HepG2 (cell line): ENCODE results near the gene CDH13. TPM values are rescaled to one million over a fixed set of nuclear protein-coding genes. Genes with fewer than 3 reads are reported as not detected.

ENCODE experiments used
- ATAC-seq: fragments of 200-7000 bp; cut with Tn5 transposase; 3 replicates; pipeline ENCODE4 v1.9.1; 2020; ENCODE audit warnings: mild to moderate bottlenecking, moderate library complexity
- BruUV-seq: library from RNA; stranded (reverse); fragments of 400-500 nt; replicated peaks from 2 replicates; lab custom pipeline; 2021; lab: Mats Ljungman, UMichigan
- CTCF ChIA-PET: fragments of 300-600 bp; formaldehyde crosslinking; extraction: SDS; loops from one replicate; lab custom pipeline; 2021; ENCODE audit warnings: low total read pairs, inconsistent platforms, low intra/inter-chr PET ratio; lab: Yijun Ruan, JAX
- POLR2A ChIA-PET: fragments of 350-600 bp; sonication (Branson Sonifier 250); formaldehyde crosslinking; loops from one replicate; lab custom pipeline; 2020; ENCODE audit warnings: antibody characterized with exemption, inconsistent platforms; lab: Yijun Ruan, JAX
- DNase-seq: peaks from one replicate; pipeline ENCODE4 v3.0.0-alpha.2; 2015; ENCODE audit warnings: low spot score
- FAIRE-seq: peaks from 3 replicates; lab custom pipeline; 2011; peaks lifted over from hg19 to GRCh38; lab: Jason Lieb, UNC
- H2AFZ ChIP-seq: one replicate; pipeline ENCODE4 v1.6.1; 2011; ENCODE audit warnings: low read length, inconsistent platforms
- H3K27ac ChIP-seq: fragments of 300-600 bp; 3 replicates; pipeline ENCODE4 v1.8.0; 2011; ENCODE audit warnings: mixed run types, mild to moderate bottlenecking, mixed read lengths, low read length, inconsistent platforms; ENCODE audit not compliant: insufficient read depth; ENCODE audit errors: extremely low read length
- H3K27me3 ChIP-seq, 2 experiments: fragments of 200-600 bp in 1 of 2; 2 replicates in 1 of 2; 3 replicates in 1 of 2; pipeline versions ENCODE4 v1.6.0 to v1.8.0; 2011; ENCODE audit warnings: low read length in 2 of 2, mild to moderate bottlenecking in 2 of 2, moderate library complexity in 2 of 2, inconsistent platforms in 1 of 2; ENCODE audit not compliant: insufficient read depth in 2 of 2, control insufficient read depth in 1 of 2
- H3K36me3 ChIP-seq, 2 experiments: fragments of 200-600 bp in 1 of 2; replicated peaks in 1 of 2; 2 replicates in 1 of 2; 3 replicates in 1 of 2; pipeline versions ENCODE4 v1.5.1 to v1.8.0; 2011; ENCODE audit warnings: low read length in 2 of 2, inconsistent platforms in 1 of 2; ENCODE audit not compliant: insufficient read depth in 2 of 2, control insufficient read depth in 1 of 2
- H3K4me1 ChIP-seq: 2 replicates; pipeline ENCODE4 v1.5.1; 2012; ENCODE audit warnings: low read length, inconsistent platforms; ENCODE audit not compliant: insufficient read depth
- H3K4me2 ChIP-seq: 2 replicates; pipeline ENCODE4 v1.6.0; 2011; ENCODE audit warnings: low read depth, low read length, inconsistent platforms
- H3K4me3 ChIP-seq, 3 experiments: fragments of 200-600 bp in 1 of 3; sonication (generic), shearing (Covaris generic) in 1 of 3; replicated peaks in 1 of 3; 2 replicates each; pipeline ENCODE4 v1.5.1; 2011 to 2016; ENCODE audit warnings: low read length in 3 of 3, inconsistent platforms in 2 of 3, low read depth in 2 of 3, mild to moderate bottlenecking in 2 of 3, control low read depth in 1 of 3, mixed read lengths in 1 of 3; ENCODE audit not compliant: insufficient read depth in 1 of 3
- H3K79me2 ChIP-seq: one replicate; pipeline ENCODE4 v1.6.1; 2011; ENCODE audit warnings: low read length, inconsistent platforms; ENCODE audit not compliant: insufficient read depth
- H3K9ac ChIP-seq: 2 replicates; pipeline ENCODE4 v1.6.0; 2011; ENCODE audit warnings: mild to moderate bottlenecking, low read depth, low read length, inconsistent platforms; ENCODE audit not compliant: insufficient read depth
- H3K9me3 ChIP-seq: 2 replicates; pipeline ENCODE4 v1.5.1; 2012; ENCODE audit warnings: mild to moderate bottlenecking, low read length
- H4K20me1 ChIP-seq: 2 replicates; pipeline ENCODE4 v1.6.0; 2011; ENCODE audit warnings: inconsistent platforms, mild to moderate bottlenecking, low read length, moderate library complexity; ENCODE audit not compliant: insufficient read depth
- FOSL2 ChIP-seq: sonication (generic); formaldehyde crosslinking; IDR thresholded peaks from 2 replicates; pipeline ENCODE4 v1.4.0; 2020; ENCODE audit warnings: missing genetic modification reagents
- HNRNPUL1 ChIP-seq: fragments of 200-400 bp; formaldehyde crosslinking; IDR thresholded peaks from 2 replicates; pipeline ENCODE4 v1.6.1; 2017; ENCODE audit warnings: low read depth, mild to moderate bottlenecking, low read length, moderate library complexity
- NR1H2 ChIP-seq: sonication (generic); formaldehyde crosslinking; IDR thresholded peaks from 2 replicates; pipeline ENCODE4 v1.8.1; 2022; ENCODE audit warnings: low read depth, missing genetic modification reagents, borderline replicate concordance
- SRSF1 ChIP-seq: fragments of 200-400 bp; formaldehyde crosslinking; optimal IDR thresholded peaks from 2 replicates; pipeline ENCODE3; 2017; ENCODE audit warnings: mild to moderate bottlenecking, low read depth, low read length, moderate library complexity
- ZNF530 ChIP-seq: sonication (generic); formaldehyde crosslinking; IDR thresholded peaks from 2 replicates; pipeline ENCODE4 v1.5.0; 2020; ENCODE audit warnings: low read depth, mild to moderate bottlenecking, missing genetic modification reagents
- ZNF580 ChIP-seq: IDR thresholded peaks from 2 replicates; pipeline ENCODE4 v1.6.1; 2016; ENCODE audit warnings: low read depth, borderline replicate concordance
- ZNF644 ChIP-seq: IDR thresholded peaks from 2 replicates; pipeline ENCODE4 v1.6.1; 2016; ENCODE audit warnings: low read depth
- ZNF768 ChIP-seq: sonication (generic); formaldehyde crosslinking; IDR thresholded peaks from 2 replicates; pipeline ENCODE4 v1.4.0; 2020; ENCODE audit warnings: missing genetic modification reagents
- ZNF777 ChIP-seq: sonication (generic); formaldehyde crosslinking; IDR thresholded peaks from 2 replicates; pipeline ENCODE4 v1.4.0; 2020; ENCODE audit warnings: missing genetic modification reagents
- WGBS: methylation state at CpG from one replicate; pipeline ENCODE4 v1.1.6; 2017; ENCODE audit warnings: low lambda C conversion rate; 5-methylcytosine and 5-hydroxymethylcytosine counted together
- in situ Hi-C: cut with HindIII; loops from 2 replicates; pipeline ENCODE4 v1.10.0; 2017; ENCODE audit warnings: low pct_unique_long_range_greater_than_20kb; ENCODE audit not compliant: extremely low pct_ligation_motif_present
- intact Hi-C: fragments of 100-400 bp; cut with micrococcal nuclease; formaldehyde crosslinking; loops from one replicate; pipeline ENCODE4 v1.10.0; 2022; ENCODE audit not compliant: unreplicated experiment
- polyA plus RNA-seq, 8 experiments: library from polyadenylated mRNA; depleted of rRNA in 3 of 8; stranded (reverse) in 7 of 8; unstranded in 1 of 8; fragments of >200 nt; fragmentation: Illumina TruSeq in 4 of 8; extraction: Trizol in 4 of 8; gene quantifications; 2 replicates each; pipeline versions ENCODE4 v1.2.1 to v1.2.3, GENCODE V29; 2011 to 2016; ENCODE audit warnings: low read depth in 4 of 8, missing spikeins in 1 of 8, mixed read lengths in 1 of 8; ENCODE audit not compliant: insufficient read depth in 1 of 8
- total RNA-seq, 5 experiments: library from RNA; depleted of rRNA; stranded (reverse); fragments of >200 nt; fragmentation: Illumina TruSeq; extraction: Trizol; gene quantifications; 2 replicates each; pipeline ENCODE4 v1.2.3, GENCODE V29; 2016; ENCODE audit warnings: low read depth in 1 of 5
- TF ChIP-seq, protein P1 (sequence below): sonication (generic); formaldehyde crosslinking; IDR thresholded peaks from 2 replicates; pipeline ENCODE4 v1.4.0; 2020; ENCODE audit warnings: missing genetic modification reagents, low read depth, mild to moderate bottlenecking, borderline replicate concordance

CDH13 gene
- total and polyA plus RNA-seq, 2 of the 13 experiments (the other 11 are each of a cell fraction or from before 2014, with no cell fraction given): not detected

DNA sequence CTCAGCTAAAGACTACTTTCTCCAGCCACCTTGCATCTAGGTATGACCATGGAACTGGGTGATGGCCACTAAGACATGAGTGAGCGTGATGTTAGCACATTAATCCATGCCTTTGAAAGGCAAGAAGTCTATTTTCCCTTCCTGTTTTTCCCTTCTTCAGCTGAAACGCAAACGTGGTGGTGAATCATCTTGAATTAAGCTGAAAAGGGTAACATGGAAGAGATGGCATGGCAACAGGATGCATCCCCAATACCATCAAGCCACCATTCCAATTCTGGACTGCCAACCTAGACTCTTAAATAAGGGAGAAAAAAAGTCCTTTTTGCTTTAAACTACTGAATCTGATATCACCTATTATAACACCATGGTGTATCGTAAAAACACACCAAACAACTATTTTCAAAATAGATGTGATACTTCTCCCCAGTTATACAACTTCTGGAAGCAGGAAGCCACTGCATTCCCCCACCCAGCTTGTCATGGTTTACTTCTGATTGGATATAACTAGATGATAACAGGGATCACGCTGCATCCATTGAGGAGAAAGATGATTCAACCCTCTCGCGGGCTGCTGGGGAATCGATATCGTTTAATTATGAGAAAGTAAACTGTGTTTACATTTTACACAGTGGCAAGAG lies 368.6 kb downstream of the CDH13 start (continued):
- TF ChIP-seq, protein P1, sequence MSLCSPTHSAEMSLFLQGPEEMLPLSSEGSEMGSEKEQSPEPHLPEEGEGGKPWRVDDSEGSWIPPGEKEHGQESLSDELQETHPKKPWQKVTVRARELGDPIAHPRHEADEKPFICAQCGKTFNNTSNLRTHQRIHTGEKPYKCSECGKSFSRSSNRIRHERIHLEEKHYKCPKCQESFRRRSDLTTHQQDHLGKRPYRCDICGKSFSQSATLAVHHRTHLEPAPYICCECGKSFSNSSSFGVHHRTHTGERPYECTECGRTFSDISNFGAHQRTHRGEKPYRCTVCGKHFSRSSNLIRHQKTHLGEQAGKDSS (CRISPR knock-in tag): no peak
- TF ChIP-seq ZNF768 (CRISPR knock-in tag) (no peak), NR1H2 (CRISPR knock-in tag) (no peak), ZNF580 (no peak), ZNF644 (CRISPR knock-in tag) (no peak)

- Histone ChIP-seq H3K9ac (no peak overlapping the region), H3K4me2 (no peak overlapping the region), H3K27me3 (no peaks in the 10 kb centered on the region), H3K9me3 (peaks cover 34% of the 10 kb centered on the region), H3K4me1 (no peaks in the 10 kb centered on the region), H3K79me2 (no peaks in the 10 kb centered on the region), H3K4me3 (no peak overlapping the region), H3K27ac (no peak overlapping the region), H2AFZ (no peak overlapping the region), H3K36me3 (no peaks in the 10 kb centered on the region), H4K20me1 (no peaks in the 10 kb centered on the region)
- no peak for DNase-seq
- POLR2A ChIA-PET: no interaction called here
- under 1% methylated on average over 5 of the region's 5 CpGs for WGBS
- no peak for ATAC-seq
- no peak for TF ChIP-seq SRSF1
- TF ChIP-seq ZNF530 (CRISPR knock-in tag): no peak
- no peak for TF ChIP-seq ZNF777 (CRISPR knock-in tag)
- peak; percentile 45; the same call in 1 of the 2 replicates for TF ChIP-seq FOSL2
- no peak for TF ChIP-seq HNRNPUL1
- CTCF ChIA-PET: no interaction called here
- in situ Hi-C loops: no loop called here
- no TSS peak for BruUV-seq
- no peak for FAIRE-seq
- intact Hi-C loops: no loop called here
Measured at GRCh38 chr16:82995924-82996441, 369.2 kb downstream of the CDH13 start.
